SU-DHL-6 (cell line): ENCODE measurements around the gene MKI67.

Experiments
- EZH2phosphoT487 ChIP-seq: fragments of 200-600 bp; sonication (generic), shearing (Covaris generic); conservative IDR thresholded peaks from 2 replicates; pipeline ENCODE4 v1.6.1; 2018; ENCODE audit warnings: mild to moderate bottlenecking, antibody characterized with exemption, low read length, moderate library complexity, mixed read lengths
- TF ChIP-seq, protein P1 (sequence below): fragments of 200-600 bp; sonication (generic); IDR thresholded peaks from one replicate; pipeline ENCODE4 v1.5.1; 2017; ENCODE audit warnings: antibody characterized with exemption, mild to moderate bottlenecking, low read length, moderate library complexity; ENCODE audit not compliant: insufficient read depth, poor library complexity, severe bottlenecking

DNA sequence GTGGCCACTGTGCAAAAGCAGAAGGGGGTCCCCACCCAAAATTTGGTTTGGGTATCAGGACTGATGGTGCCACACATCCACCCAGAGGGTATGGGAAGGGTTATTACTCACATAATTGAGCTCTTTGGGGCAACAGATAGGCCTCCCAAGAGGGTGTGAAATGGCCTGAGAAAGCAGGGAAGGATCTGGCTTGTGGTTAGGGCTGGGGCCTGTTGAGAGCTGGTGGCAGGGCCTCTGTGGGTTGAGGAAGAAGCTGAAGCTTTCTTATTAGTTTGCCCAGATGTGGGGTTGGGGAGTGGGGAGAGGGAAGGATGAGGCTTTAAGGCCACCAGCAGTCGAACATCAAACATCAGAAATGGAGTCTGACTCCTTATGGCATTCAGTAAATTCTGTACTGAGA is 18.3 kb upstream of the MKI67 start:
- TF ChIP-seq, protein P1, sequence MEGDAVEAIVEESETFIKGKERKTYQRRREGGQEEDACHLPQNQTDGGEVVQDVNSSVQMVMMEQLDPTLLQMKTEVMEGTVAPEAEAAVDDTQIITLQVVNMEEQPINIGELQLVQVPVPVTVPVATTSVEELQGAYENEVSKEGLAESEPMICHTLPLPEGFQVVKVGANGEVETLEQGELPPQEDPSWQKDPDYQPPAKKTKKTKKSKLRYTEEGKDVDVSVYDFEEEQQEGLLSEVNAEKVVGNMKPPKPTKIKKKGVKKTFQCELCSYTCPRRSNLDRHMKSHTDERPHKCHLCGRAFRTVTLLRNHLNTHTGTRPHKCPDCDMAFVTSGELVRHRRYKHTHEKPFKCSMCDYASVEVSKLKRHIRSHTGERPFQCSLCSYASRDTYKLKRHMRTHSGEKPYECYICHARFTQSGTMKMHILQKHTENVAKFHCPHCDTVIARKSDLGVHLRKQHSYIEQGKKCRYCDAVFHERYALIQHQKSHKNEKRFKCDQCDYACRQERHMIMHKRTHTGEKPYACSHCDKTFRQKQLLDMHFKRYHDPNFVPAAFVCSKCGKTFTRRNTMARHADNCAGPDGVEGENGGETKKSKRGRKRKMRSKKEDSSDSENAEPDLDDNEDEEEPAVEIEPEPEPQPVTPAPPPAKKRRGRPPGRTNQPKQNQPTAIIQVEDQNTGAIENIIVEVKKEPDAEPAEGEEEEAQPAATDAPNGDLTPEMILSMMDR = no peak
- TF ChIP-seq EZH2phosphoT487 = no peak
